Anterior cingulate cortex (tissue), 58 donors: ENCODE data around the gene ST6GALNAC1.
"Not testable (repeated sequence)": the region's sequence is repeated elsewhere in the genome, so short reads cannot be mapped to it uniquely, and the experiment has no call there.

Experiments used
- DNase-seq, 58 donors: peaks; one replicate each; lab custom pipeline; 2025; lab: John Stamatoyannopoulos, UW

Gene ST6GALNAC1

DNA sequence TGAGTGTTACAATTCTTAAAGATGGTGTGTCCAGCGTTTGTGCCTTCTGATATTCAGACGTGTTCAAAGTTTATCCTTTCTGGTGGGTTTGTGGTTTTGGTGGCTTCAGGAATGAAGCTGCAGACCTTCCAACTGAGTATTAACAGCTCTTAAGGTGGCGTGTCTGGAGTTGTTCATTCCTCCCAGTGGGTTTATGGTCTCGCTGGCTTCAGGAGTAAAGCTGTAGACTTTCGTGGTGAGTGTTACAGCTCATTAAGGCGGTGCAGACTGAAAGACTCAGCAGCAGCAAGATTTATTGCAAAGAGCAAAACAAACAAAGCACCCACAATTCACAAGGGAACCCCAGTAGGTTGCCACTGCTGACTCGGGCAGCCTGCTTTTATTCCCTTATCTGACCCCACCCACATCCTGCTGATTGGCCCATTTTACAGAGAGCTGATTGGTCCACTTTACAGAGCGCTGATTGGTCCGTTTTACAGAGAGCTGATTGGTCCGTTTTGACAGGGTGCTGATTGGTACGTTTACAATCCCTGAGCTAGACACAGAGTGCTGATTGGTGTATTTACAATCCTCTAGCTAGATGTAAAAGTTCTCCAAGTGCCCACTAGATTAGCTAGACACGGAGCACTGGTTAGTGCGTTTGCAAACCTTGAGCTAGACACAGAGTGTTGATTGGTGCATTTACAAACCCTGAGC, 29.3 kb downstream of the ST6GALNAC1 start:
- not testable (repeated sequence) for DNase-seq

DNA sequence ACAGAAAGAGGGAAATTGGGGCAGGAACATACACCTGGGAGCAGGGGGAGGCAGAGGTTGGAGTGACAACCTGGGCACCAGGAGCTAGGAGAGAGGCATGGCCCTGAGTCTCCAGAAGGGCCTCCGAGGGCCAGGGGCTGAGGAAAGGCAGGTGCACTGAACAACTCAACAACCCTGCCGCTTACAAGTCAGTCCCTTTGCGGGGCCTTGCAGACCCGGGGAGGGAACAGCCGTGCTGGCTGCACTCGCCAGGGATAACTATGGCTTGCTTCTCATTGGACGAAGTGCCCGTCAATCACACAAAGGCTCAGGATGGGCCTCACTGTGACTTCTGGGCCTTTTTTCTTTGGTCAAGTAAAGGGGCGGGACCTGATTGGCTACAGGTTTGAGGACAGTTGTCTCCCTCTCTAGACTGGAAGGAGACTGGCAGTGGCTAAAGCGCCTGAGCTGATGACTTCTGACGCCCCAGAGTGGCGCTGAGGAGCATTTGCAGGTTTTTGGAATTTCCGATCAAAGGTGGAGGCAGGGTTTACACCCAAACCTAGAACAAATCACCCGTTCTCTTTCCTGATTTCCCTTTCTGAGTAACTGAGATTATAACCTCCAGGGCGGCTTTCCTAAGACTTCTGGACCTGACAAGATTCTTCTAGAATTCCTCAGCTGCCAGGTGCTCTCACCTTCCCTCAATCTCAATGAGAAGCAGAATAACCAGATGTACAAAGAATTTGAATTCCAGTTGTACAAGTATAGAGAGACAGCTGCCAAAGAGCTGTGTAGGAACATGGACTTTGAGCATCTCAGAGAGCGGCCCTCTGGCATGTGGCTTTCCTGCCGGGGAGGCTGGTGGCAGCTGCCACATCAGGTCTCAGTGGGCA, 30.3 kb downstream of the ST6GALNAC1 start:
- DNase-seq, result no peak

- DNase-seq, result no peak
Observed at GRCh38 chr17:76612465-76612864, 31.1 kb downstream of the ST6GALNAC1 start.

- no peak for DNase-seq
Observed at GRCh38 chr17:76611758-76612157, 31.8 kb downstream of the ST6GALNAC1 start.

DNA sequence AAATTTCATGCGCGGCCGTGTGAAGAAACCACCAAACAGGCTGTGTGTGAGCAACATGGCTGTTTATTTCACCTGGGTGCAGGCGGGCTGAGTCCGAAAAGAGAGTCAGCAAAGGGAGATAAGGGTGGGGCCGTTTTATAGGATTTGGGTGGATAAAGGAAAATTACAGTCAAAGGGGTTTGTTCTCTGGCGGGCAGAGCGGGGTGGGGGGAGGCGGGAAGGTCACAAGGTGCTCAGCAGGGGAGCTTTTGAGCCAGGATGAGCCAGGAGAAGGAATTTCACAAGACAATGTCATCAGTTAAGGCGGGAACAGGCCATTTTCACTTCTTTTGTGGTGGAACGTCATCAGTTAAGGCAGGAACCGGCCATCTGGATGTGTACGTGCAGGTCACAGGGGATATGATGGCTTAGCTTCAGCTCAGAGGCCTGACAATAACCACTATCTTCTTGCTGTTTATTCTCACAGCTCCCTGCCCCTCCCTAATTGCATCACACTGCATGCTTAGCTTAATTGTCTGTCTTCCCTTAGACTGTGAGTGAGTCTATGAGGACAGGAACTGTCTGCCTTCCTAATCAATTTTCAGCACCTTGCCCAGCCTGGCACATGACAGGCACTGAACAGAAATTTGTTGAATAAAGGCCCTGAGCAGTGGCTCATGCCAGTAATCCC, 32.3 kb downstream of the ST6GALNAC1 start:
- DNase-seq, result not testable (repeated sequence)

GRCh38 chr17:76606685-76607084, 36.9 kb downstream of the ST6GALNAC1 start:
- not testable (repeated sequence) for DNase-seq

GRCh38 chr17:76601065-76601464, 42.5 kb downstream of the ST6GALNAC1 start:
- DNase-seq, result no peak

DNA sequence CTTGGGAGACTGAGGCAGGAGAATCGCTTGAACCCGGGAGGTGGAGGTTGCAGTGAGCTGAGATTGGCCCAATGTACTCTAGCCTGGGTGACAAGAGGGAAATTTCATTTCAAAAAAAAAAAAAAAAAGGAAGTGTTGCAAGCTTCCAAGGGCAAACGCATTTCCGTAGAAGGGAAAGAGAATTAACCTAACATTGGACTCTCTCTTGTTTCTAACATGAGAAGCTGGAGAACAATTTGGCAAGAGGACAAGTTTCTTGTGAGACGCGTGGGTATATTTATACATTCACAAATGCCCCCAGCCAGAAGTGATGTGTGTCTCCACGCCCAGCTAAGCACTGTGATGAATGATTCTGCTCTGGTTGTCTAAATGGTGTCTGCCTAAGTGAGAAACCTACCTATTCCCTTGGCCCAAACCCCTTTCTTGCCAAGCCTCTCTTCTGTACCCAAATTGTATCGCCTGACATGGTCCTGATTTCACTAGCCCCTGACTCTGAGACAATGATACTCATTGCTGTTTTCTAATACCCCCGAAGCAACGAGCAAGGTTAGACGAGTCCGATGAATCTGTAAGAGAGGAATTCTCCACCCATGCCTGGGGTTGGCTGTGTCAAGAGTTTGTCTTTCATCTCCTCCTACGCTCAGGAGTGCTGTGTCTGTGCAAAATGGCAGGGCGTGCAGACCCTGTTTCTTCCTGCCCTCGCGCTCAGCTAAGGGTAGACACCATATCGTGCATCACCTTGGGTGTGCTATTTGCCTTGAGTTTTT, 43.7 kb downstream of the ST6GALNAC1 start:
- DNase-seq, result no peak

DNA sequence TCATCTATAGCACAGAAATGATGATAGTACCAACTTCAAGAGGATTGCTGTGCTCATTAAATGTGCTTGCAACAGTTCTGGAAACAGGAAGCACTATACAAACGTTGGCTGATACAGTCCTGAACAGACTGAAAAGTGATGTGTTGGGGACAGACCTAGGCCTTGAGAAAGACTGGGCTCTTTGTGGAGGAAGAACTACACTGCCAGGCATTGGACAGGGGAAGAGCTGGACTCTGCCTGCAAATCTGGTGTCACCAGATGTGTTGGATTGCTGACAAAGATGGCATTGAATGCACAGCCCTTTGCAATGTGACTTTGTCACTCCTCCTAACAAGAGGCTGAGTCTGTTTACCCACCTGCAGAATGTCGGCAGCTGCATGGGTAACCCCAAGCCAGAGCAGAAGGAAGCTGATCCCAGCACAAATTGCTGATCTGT, 45.5 kb downstream of the ST6GALNAC1 start:
- peak in 35 of 58 donors; percentile 4 to 84 (median 39) for DNase-seq

DNA sequence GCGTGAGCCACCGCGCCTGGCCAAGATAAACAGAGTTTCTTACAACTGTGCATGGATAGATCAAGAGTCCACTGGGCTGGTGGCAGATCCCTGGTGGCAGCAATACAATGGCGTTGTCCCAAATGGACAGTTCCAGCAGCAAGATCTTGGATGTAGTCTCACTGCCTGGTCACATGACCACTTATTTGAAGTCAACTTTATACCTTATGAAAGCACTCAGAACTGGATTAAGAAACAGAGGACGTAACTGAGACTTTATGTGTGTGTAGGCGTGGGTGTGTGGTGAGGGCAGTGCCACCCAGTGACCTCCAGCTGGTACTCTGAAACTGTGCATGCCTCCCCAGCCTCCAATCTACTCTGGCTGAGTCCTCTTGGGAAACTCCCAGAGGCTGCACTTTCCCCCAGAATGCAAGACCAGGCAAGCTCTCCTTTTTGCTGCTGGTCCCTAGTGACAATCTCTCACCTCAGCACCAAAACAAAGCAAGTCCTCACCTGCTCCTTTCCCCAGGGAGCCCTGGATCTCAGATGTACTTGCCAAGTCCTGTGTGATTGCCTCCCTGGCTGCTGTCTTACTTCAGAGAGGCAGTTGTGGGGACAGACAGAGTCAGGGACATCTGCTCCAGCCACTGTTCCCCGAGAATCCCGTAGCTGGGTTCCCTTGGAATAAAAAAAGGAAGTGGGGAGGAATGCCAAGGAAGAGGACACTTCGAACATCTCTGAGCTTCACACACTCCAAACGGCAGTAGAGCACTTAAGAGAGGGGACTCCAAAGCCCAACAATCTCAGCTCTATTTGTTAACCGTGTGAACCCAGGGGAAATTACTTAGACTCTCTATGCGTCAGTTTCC, 46.2 kb downstream of the ST6GALNAC1 start:
- DNase-seq, result no peak

GRCh38 chr17:76594690-76595089, 48.9 kb downstream of the ST6GALNAC1 start:
- no peak for DNase-seq

GRCh38 chr17:76593959-76594358, 49.6 kb downstream of the ST6GALNAC1 start:
- DNase-seq, result no peak

DNA sequence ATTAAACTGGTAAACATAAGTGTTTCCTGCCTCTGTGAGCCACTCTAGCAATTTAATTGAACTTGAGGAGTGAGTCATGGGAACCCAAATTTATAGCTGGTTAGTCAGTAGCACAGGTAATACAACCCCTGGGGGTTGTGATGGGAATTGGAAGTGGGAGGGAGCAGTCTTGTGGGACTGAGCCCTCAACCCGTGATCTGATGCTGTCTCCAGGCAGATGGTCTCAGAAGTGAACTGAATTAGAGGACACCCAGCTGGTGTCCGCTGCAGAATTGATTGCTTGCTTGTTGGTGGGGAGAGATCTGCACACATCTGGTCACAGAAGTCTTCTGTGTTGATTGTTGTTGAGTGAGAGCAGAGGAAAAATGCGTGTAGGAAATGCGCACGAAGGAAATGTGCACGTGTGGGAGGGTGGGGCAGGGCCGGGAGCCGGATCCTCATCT, 50.2 kb downstream of the ST6GALNAC1 start:
- DNase-seq, result peak in 3 of 58 donors; percentile 4 to 22 (median 7)

GRCh38 chr17:76588182-76588581, 55.4 kb downstream of the ST6GALNAC1 start:
- DNase-seq, result no peak

GRCh38 chr17:76586741-76587487, 56.6 kb downstream of the ST6GALNAC1 start:
- no peak for DNase-seq

DNA sequence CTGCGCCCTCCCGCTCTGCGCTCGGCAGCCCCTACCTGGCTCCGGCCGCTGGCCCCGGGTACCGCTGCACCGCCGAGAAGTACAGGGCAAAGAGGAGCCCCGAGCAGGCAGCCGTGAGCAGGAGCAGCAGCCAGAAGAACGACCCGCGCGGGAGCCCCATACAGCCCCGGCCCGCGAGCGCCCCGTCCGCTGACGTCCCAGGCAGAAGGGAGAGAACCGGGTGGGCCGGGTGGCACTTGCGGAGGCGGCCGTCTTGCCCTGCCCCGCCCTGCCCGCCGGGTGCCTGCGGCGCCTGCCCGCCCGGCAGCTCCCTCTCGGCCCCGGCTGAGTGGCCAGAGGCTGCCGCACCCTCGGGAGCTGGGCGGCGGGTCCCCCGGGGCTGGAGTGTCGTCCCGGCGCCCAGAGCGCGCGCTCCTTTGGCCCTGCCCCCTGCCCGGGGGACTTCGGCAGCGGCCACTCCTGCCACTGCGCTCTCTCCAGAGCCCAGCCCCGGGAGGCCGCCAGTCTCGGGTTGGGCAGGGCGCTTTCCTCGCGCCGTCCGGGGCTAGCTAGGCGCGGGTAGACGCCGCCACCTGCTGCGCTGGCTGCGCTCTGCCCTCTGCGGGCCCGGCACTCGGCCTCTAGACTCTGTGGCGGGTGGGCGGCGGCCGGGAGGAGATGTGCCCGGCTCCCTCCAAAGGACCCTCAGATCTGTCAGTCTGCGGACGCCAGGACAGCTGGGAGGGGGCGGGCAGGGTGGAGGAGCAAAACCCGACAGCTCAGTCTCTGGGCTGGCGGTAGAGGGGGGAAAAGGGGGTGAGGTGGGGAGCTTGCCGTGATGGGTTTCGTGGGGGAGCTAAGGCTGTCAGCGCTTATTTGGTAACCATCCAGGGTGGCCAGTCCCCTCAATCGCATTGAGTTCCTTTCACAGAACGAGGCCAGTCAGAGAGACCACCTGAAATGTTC, 57.6 kb downstream of the ST6GALNAC1 start, which contains the start of gene ST6GALNAC2:
TSS of gene ST6GALNAC2 (minus strand) at position 212 of the 945 bp plus-strand sequence. CDS start at position 160, 52 bp downstream.
- DNase-seq, result peak in 9 of 58 donors; percentile 10 to 39 (median 22)

DNA sequence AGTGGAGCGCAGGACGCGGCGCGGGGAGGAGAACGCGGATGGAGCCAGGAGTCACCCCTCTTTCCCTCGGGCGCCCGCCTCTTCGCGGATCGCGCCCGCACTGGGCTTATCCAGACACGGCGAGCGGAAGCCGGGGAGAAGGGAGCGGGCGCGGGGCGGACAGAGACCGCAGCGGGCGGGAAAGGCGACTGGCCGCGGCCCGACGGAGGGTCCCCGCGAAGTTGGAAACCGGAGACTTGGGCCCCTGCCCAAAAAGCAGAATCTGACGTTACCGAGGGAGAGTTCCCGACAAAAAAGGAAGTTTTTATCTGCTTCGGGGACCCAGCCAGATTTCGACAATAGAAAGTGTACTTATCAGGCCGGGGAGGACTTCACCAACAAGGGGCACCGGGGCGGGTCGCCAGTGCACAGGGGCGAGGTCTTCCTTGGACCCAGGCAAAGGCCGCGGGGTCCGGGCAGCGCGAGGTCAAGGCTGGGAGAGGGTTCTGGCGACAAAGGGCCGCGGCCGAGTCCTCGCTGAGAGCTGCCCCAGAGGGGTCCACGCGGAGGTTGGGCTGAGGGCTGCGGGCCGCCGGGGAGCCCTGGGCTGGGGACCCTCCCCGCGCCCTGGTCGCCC, 58.4 kb downstream of the ST6GALNAC1 start:
- DNase-seq, result no peak
